ENCODE results near the gene GDPGP1.
A peak's percentile ranks its signal among the peaks of the same experiment; 100 is the strongest.

DNA sequence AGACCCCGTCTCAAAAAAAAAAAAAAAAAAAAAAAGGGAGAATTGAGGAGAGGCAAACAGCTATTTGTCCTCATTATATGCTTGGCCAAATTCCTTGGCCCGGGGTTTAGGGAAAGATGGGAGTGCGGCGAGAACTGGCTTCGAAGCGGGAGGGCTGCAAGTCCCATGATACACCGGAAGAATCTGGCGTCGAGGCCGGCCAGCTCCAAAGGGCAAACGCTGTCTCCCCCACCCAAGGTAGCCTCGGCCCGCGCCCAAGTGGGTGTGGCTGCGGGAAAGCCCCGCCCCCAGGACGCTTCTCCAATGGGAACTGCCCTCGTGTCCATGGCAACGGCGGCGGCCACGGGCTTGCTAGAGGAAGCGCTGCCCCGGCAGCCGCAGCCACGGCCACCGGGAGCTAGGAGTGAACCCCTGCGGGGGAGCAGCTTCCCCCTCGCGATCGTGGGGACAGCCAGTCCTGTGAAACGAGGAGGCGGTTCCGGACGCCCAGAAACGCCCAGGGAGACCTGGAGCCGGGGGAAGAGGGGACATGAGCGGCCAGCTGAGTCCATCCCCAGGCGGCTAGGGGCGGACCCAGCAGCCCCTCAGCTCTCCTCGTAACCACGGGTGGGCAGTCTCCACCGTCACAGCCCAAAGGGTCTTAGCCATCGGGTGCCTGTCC lies 15.3 kb downstream of the GDPGP1 start, which contains the start of gene TTLL13:
- TF ChIP-seq TAF1 (IDR thresholded peaks at IDR 0.05; ENCODE audit: low read depth, low read length) (no peak), SPI1 (IDR thresholded peaks at IDR 0.05; ENCODE audit: low read depth, low read length) (0 out of 2 replicates have a peak, but pooled peaks have one; percentile 19)
